Skin of body (tissue), 2 donors: ENCODE results near the gene TSTD2. TPM values are rescaled to one million over a fixed set of nuclear protein-coding genes. Genes with fewer than 3 reads are reported as not detected.
A peak's percentile ranks its signal among the peaks of the same experiment; 100 is the strongest.
"Not testable (repeated sequence)": the region's sequence is repeated elsewhere in the genome, so short reads cannot be mapped to it uniquely, and the experiment has no call there.

ENCODE experiments used
- DNase-seq: peaks from one replicate; lab custom pipeline; 2025; lab: John Stamatoyannopoulos, UW
- total RNA-seq: library from RNA; depleted of rRNA; stranded (reverse); fragments of >200 nt; gene quantifications from one replicate; pipeline ENCODE4 v1.2.3, GENCODE V29; 2014

TSTD2 gene
- total RNA-seq, 1 donor from 2014 or later: 17.9 TPM

GRCh38 chr9:97632248-97632984, 752 bp downstream of the TSTD2 start:
- no peak for DNase-seq

GRCh38 chr9:97630591-97630990, 2.6 kb downstream of the TSTD2 start:
- DNase-seq: no peak

GRCh38 chr9:97629156-97629555, 4.0 kb downstream of the TSTD2 start:
- no peak for DNase-seq

GRCh38 chr9:97628668-97629067, 4.5 kb downstream of the TSTD2 start:
- DNase-seq: no peak

- DNase-seq: no peak
These were observed 5.5 kb downstream of the TSTD2 start for GRCh38 chr9:97627624-97628023.

GRCh38 chr9:97625620-97626019, 7.5 kb downstream of the TSTD2 start:
- DNase-seq: no peak

- no peak for DNase-seq
These were observed 9.2 kb downstream of the TSTD2 start for GRCh38 chr9:97623946-97624345.

- not testable (repeated sequence) for DNase-seq
These were observed 10.7 kb downstream of the TSTD2 start for GRCh38 chr9:97622483-97622882.

- DNase-seq: not testable (repeated sequence)
These were observed 13.1 kb downstream of the TSTD2 start for GRCh38 chr9:97620063-97620462.

GRCh38 chr9:97617939-97618416, 15.2 kb downstream of the TSTD2 start:
- DNase-seq: no peak

- peak; percentile 18 for DNase-seq
These were observed 17.6 kb downstream of the TSTD2 start for GRCh38 chr9:97615439-97616072.

- DNase-seq: no peak
These were observed 28.1 kb downstream of the TSTD2 start for GRCh38 chr9:97604901-97605645.

- DNase-seq: no peak
These were observed 30.7 kb downstream of the TSTD2 start for GRCh38 chr9:97602430-97602829.

- no peak for DNase-seq
These were observed 31.8 kb downstream of the TSTD2 start for GRCh38 chr9:97601228-97601898.

GRCh38 chr9:97600531-97601227, 32.5 kb downstream of the TSTD2 start:
- no peak for DNase-seq

- no peak for DNase-seq
These were observed 33.8 kb downstream of the TSTD2 start for GRCh38 chr9:97599314-97599846.

- DNase-seq: peak; percentile 39
These were observed 34.5 kb downstream of the TSTD2 start for GRCh38 chr9:97598461-97599288.

- no peak for DNase-seq
These were observed 36.3 kb downstream of the TSTD2 start for GRCh38 chr9:97596906-97597305.

GRCh38 chr9:97594381-97594921, 38.7 kb downstream of the TSTD2 start:
- no peak for DNase-seq

GRCh38 chr9:97593960-97594359, 39.2 kb downstream of the TSTD2 start:
- DNase-seq: no peak
